Natural killer cell (primary cell): Measurements from ENCODE around the gene ATP5F1A. TPM values are rescaled to one million over a fixed set of nuclear protein-coding genes. Genes with fewer than 3 reads are reported as not detected.

Source experiments
- ATAC-seq, 3 donors: fragments of 150-1000 bp in 2 of 3; fragments of 200-7000 bp in 1 of 3; cut with Tn5 transposase; 1 replicate in 1 of 3; 2 replicates in 2 of 3; pipeline ENCODE4 v1.10.0; 2021; ENCODE audit warnings: mild to moderate bottlenecking in 2 of 3, moderate library complexity in 2 of 3
- DNase-seq, 2 donors: peaks; one replicate each; pipeline versions ENCODE4 v3.0.0 to v3.0.0-alpha.2; 2013 to 2021; ENCODE audit warnings: mixed read lengths in 1 of 2
- H3K27ac ChIP-seq: one replicate; pipeline ENCODE4 v1.5.1; 2013; ENCODE audit warnings: mild to moderate bottlenecking, low read length
- H3K27me3 ChIP-seq: one replicate; pipeline ENCODE4 v1.6.1; 2013; ENCODE audit warnings: low read length; ENCODE audit not compliant: control insufficient read depth, insufficient read depth
- H3K36me3 ChIP-seq: one replicate; pipeline ENCODE4 v1.6.1; 2013; ENCODE audit warnings: low read length; ENCODE audit not compliant: control insufficient read depth, insufficient read depth
- H3K4me1 ChIP-seq: one replicate; pipeline ENCODE4 v1.6.1; 2013; ENCODE audit warnings: low read length; ENCODE audit not compliant: control insufficient read depth, insufficient read depth
- H3K4me3 ChIP-seq: one replicate; pipeline ENCODE4 v1.5.1; 2013; ENCODE audit warnings: low read length
- H3K9me3 ChIP-seq: one replicate; pipeline ENCODE4 v1.6.1; 2013; ENCODE audit warnings: low read length; ENCODE audit not compliant: control insufficient read depth, insufficient read depth
- H3K27ac Mint-ChIP-seq, 2 donors: one replicate each; pipeline ENCODE4 v1.8.0; 2022; ENCODE audit warnings: mild to moderate bottlenecking in 2 of 2, mixed read lengths in 2 of 2, moderate library complexity in 1 of 2
- H3K27me3 Mint-ChIP-seq, 2 donors: one replicate each; pipeline ENCODE4 v1.8.0; 2022; ENCODE audit warnings: low read depth in 2 of 2, mixed read lengths in 2 of 2
- H3K36me3 Mint-ChIP-seq: one replicate; pipeline ENCODE4 v1.8.0; 2022; ENCODE audit warnings: mixed read lengths
- H3K4me1 Mint-ChIP-seq, 2 donors: one replicate each; pipeline ENCODE4 v1.8.0; 2022; ENCODE audit warnings: mixed read lengths in 2 of 2
- H3K4me3 Mint-ChIP-seq: one replicate; pipeline ENCODE4 v1.8.0; 2022; ENCODE audit warnings: mild to moderate bottlenecking, moderate library complexity, mixed read lengths
- H3K9me3 Mint-ChIP-seq, 2 donors: one replicate each; pipeline ENCODE4 v1.8.0; 2022; ENCODE audit warnings: mixed read lengths in 2 of 2
- WGBS: methylation state at CpG from one replicate; pipeline ENCODE4 v1.1.7; 2013; ENCODE audit warnings: missing lambda C conversion rate; ENCODE audit not compliant: insufficient coverage; 5-methylcytosine and 5-hydroxymethylcytosine counted together
- intact Hi-C: fragments of 100-400 bp; cut with micrococcal nuclease; formaldehyde crosslinking; loops from one replicate; pipeline ENCODE4 v1.14.2; 2022
- total RNA-seq, 4 donors: library from RNA; stranded (reverse); fragments of 120-200 nt in 1 of 4; gene quantifications; one replicate each; pipeline versions ENCODE4 v1.2.3 to v1.2.4, GENCODE V29; 2013 to 2022
- TF ChIP-seq, protein P1 (sequence below): fragments of 200-600 bp; IDR thresholded peaks from one replicate; pipeline ENCODE4 v1.8.0; 2022; ENCODE audit warnings: antibody characterized with exemption

The ATP5F1A gene
- total RNA-seq, 3 donors from 2014 or later (not counting 1 experiment from before 2014, with no cell fraction given), result 209 to 218 (median 218) TPM

- ATAC-seq (no peak), DNase-seq (no peak)
- H3K27ac Mint-ChIP-seq, result no peak overlapping the region
- H3K4me3 Mint-ChIP-seq, result no peak overlapping the region
- H3K9me3 Mint-ChIP-seq, result no peaks in the 10 kb centered on the region
- H3K4me3 ChIP-seq, result no peak overlapping the region
- H3K36me3 ChIP-seq, result no peaks in the 10 kb centered on the region
- H3K36me3 Mint-ChIP-seq, result no peaks in the 10 kb centered on the region
- H3K4me1 ChIP-seq, result peaks cover 13% of the 10 kb centered on the region
- intact Hi-C loops, result no loop called here
- TF ChIP-seq, protein P1, sequence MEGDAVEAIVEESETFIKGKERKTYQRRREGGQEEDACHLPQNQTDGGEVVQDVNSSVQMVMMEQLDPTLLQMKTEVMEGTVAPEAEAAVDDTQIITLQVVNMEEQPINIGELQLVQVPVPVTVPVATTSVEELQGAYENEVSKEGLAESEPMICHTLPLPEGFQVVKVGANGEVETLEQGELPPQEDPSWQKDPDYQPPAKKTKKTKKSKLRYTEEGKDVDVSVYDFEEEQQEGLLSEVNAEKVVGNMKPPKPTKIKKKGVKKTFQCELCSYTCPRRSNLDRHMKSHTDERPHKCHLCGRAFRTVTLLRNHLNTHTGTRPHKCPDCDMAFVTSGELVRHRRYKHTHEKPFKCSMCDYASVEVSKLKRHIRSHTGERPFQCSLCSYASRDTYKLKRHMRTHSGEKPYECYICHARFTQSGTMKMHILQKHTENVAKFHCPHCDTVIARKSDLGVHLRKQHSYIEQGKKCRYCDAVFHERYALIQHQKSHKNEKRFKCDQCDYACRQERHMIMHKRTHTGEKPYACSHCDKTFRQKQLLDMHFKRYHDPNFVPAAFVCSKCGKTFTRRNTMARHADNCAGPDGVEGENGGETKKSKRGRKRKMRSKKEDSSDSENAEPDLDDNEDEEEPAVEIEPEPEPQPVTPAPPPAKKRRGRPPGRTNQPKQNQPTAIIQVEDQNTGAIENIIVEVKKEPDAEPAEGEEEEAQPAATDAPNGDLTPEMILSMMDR, result no peak
- WGBS, result 96% methylated on average over 6 of the region's 6 CpGs
- no peaks in the 10 kb centered on the region for H3K9me3 ChIP-seq
- no peaks in the 10 kb centered on the region for H3K27me3 ChIP-seq
- peaks cover 38 to 40% of the 10 kb centered on the region in 2 donors for H3K4me1 Mint-ChIP-seq
- no peak overlapping the region for H3K27ac ChIP-seq
- no peaks in the 10 kb centered on the region for H3K27me3 Mint-ChIP-seq
These were observed 52.0 kb downstream of the ATP5F1A start for GRCh38 chr18:46046126-46046525.

DNA sequence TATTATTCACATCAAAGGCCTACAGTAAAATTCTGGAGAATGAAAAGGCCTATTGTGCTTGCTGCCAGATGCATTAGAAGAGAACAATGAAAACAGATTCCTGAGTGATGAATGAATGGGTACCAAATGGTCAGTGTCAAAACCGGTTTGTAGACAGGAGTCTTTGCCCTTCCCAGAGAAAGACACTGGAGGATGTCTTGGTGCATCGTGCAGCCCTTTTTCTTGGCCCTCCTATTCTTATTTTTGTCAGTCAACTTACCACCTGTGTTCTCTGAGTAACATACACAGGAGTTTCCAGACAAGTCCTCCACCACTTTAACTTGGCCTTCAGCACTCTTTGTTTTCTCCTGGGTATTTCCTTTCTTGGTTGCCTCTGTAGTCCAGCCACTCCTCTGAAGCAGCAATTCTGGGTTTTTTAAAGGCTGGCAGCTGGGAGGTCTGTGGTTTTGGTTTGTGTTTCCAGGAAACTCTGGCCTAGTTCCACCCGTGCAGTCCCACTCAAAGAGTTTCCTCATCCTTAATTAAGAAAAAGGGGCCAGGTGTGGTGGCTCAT, 55.4 kb downstream of the ATP5F1A start:
- Histone ChIP-seq H3K36me3 (no peaks in the 10 kb centered on the region), H3K4me1 (peaks cover 20% of the 10 kb centered on the region), H3K27ac (no peak overlapping the region), H3K27me3 (no peaks in the 10 kb centered on the region), H3K9me3 (no peaks in the 10 kb centered on the region), H3K4me3 (no peak overlapping the region)
- DNase-seq, result peak in 1 of 2 donors; percentile 17
- H3K27ac Mint-ChIP-seq, result peak overlapping the region; percentile 37 to 75
- TF ChIP-seq, protein P1, result no peak
- no peaks in the 10 kb centered on the region for H3K9me3 Mint-ChIP-seq
- H3K4me1 Mint-ChIP-seq, result peaks cover 43 to 49% of the 10 kb centered on the region in 2 donors
- H3K36me3 Mint-ChIP-seq, result no peaks in the 10 kb centered on the region
- peak in 2 of 3 donors; percentile 21 to 46 for ATAC-seq
- H3K27me3 Mint-ChIP-seq, result no peaks in the 10 kb centered on the region
- 22% methylated on average over 3 of the region's 3 CpGs for WGBS
- H3K4me3 Mint-ChIP-seq, result peak overlapping the region; percentile 62
- intact Hi-C loops, result no loop called here

GRCh38 chr18:46040747-46041104, 57.4 kb downstream of the ATP5F1A start:
- H3K9me3 Mint-ChIP-seq, result no peaks in the 10 kb centered on the region
- DNase-seq (no peak), ATAC-seq (peak; percentile 34 to 54 (median 44))
- no peaks in the 10 kb centered on the region for H3K36me3 Mint-ChIP-seq
- H3K4me3 Mint-ChIP-seq, result peak overlapping the region; percentile 29
- H3K27me3 ChIP-seq, result no peaks in the 10 kb centered on the region
- no peaks in the 10 kb centered on the region for H3K27me3 Mint-ChIP-seq
- H3K36me3 ChIP-seq, result no peaks in the 10 kb centered on the region
- H3K4me3 ChIP-seq, result no peak overlapping the region
- 76% methylated on average over 5 of the region's 5 CpGs for WGBS
- TF ChIP-seq, protein P1, result no peak
- H3K4me1 Mint-ChIP-seq, result peaks cover 37% of the 10 kb centered on the region in 2 donors
- no peak overlapping the region for H3K27ac ChIP-seq
- intact Hi-C loops, result no loop called here
- H3K27ac Mint-ChIP-seq, result peak overlapping the region in 1 of 2 donors; percentile 29
- H3K4me1 ChIP-seq, result peaks cover 20% of the 10 kb centered on the region
- H3K9me3 ChIP-seq, result no peaks in the 10 kb centered on the region
